K562 (cell line): Measurements from ENCODE around the gene DEPP1. TPM values are rescaled to one million over a fixed set of nuclear protein-coding genes. Genes with fewer than 3 reads are reported as not detected.

Experiments used
- ADNP ChIP-seq: fragments of 200-800 bp; sonication (Bioruptor generic); IDR thresholded peaks from 2 replicates; pipeline ENCODE4 v1.6.1; 2016; ENCODE audit warnings: missing genetic modification characterization, missing compliant biosample characterization
- BCOR ChIP-seq: fragments of 450-650 bp; IDR thresholded peaks from 2 replicates; pipeline ENCODE4 v1.6.1; 2016
- C11orf30 ChIP-seq: fragments of 450-650 bp; IDR thresholded peaks from 2 replicates; pipeline ENCODE4 v1.6.1; 2016; ENCODE audit warnings: low read depth, mild to moderate bottlenecking
- DACH1 ChIP-seq: fragments of 450-650 bp; IDR thresholded peaks from 2 replicates; pipeline ENCODE4 v1.6.1; 2018; ENCODE audit not compliant: partially characterized antibody
- DPF2 ChIP-seq: fragments of 450-650 bp; IDR thresholded peaks from 2 replicates; pipeline ENCODE4 v1.6.1; 2016
- MAFF ChIP-seq: IDR thresholded peaks from 2 replicates; pipeline ENCODE4 v1.6.1; 2012; ENCODE audit warnings: low read length, improper control_type of control experiment
- MGA ChIP-seq: fragments of 450-650 bp; IDR thresholded peaks from 2 replicates; pipeline ENCODE4 v1.6.1; 2016; ENCODE audit warnings: mild to moderate bottlenecking, moderate library complexity
- NFE2 ChIP-seq: IDR thresholded peaks from 2 replicates; pipeline ENCODE4 v1.6.1; 2014; ENCODE audit warnings: antibody characterized with exemption, low read depth
- RB1 ChIP-seq: fragments of 450-650 bp; IDR thresholded peaks from 2 replicates; pipeline ENCODE4 v1.6.1; 2017; ENCODE audit warnings: low read depth, mild to moderate bottlenecking
- RUNX1 ChIP-seq: sonication (generic); IDR thresholded peaks from 2 replicates; pipeline ENCODE4 v1.6.1; 2016; ENCODE audit warnings: antibody characterized with exemption, low read depth
- TRIM24 ChIP-seq, 2 experiments: fragments of 450-650 bp; IDR thresholded peaks; 2 replicates each; pipeline ENCODE4 v1.6.1; 2016
- ZNF431 ChIP-seq: sonication (generic); formaldehyde crosslinking; IDR thresholded peaks from 2 replicates; pipeline ENCODE4 v1.8.0; 2022; ENCODE audit warnings: mild to moderate bottlenecking, missing genetic modification reagents
- ZNF551 ChIP-seq: fragments of 250-450 bp; sonication (Bioruptor Pico); IDR thresholded peaks from 2 replicates; pipeline ENCODE4 v1.5.0; 2021; ENCODE audit warnings: mild to moderate bottlenecking, moderate library complexity
- polyA plus RNA-seq, 8 experiments: library from polyadenylated mRNA; depleted of rRNA in 4 of 8; stranded (reverse) in 5 of 8; unstranded in 3 of 8; fragments of >200 nt; fragmentation: Nextera tagmentation in 2 of 8; fragmentation: Illumina TruSeq in 1 of 8; extraction: Ambion mirVana in 2 of 8; extraction: Trizol in 1 of 8; gene quantifications; 2 replicates each; pipeline versions ENCODE4 v1.2.1 to v1.2.3, GENCODE V29; 2011 to 2014; ENCODE audit warnings: inconsistent platforms in 1 of 8, missing spikeins in 1 of 8
- total RNA-seq, 7 experiments: library from RNA; depleted of rRNA in 6 of 7; stranded (reverse); fragments of >200 nt in 6 of 7; fragmentation: Illumina TruSeq in 2 of 7; extraction: Trizol in 2 of 7; gene quantifications; 2 replicates each; pipeline versions ENCODE4 v1.2.1 to v1.2.3, GENCODE V29; 2011 to 2021; ENCODE audit warnings: low replicate concordance in 1 of 7
- TF ChIP-seq, protein P1 (sequence below), 2 experiments: fragments of 450-650 bp in 1 of 2; sonication (generic) in 1 of 2; formaldehyde crosslinking in 1 of 2; IDR thresholded peaks in 1 of 2; conservative IDR thresholded peaks in 1 of 2; 2 replicates each; pipeline versions ENCODE4 v1.6.1 to v1.8.1; 2016 to 2023; ENCODE audit warnings: mild to moderate bottlenecking in 2 of 2, moderate library complexity in 2 of 2, inconsistent platforms in 1 of 2, missing genetic modification reagents in 1 of 2
- TF ChIP-seq, protein P2 (sequence below), 2 experiments: fragments of 450-650 bp; conservative IDR thresholded peaks; 2 replicates each; pipeline ENCODE4 v1.6.1; 2017; ENCODE audit warnings: mild to moderate bottlenecking in 2 of 2, moderate library complexity in 2 of 2

Gene DEPP1
- total and polyA plus RNA-seq, 9 of the 15 experiments (the other 6 are each of a cell fraction or from before 2014, with no cell fraction given), result 0.04 to 0.54 (median 0.20) TPM; not detected in 1

GRCh38 chr10:44944354-44944753 lies 34.3 kb downstream of the DEPP1 start (continued):
- TF ChIP-seq, protein P1, sequence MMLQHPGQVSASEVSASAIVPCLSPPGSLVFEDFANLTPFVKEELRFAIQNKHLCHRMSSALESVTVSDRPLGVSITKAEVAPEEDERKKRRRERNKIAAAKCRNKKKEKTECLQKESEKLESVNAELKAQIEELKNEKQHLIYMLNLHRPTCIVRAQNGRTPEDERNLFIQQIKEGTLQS (IDR thresholded peaks at IDR 0.05), result peak; percentile 35; the same call in 1 of the 2 replicates
- TF ChIP-seq, protein P1 (CRISPR knock-in tag; conservative IDR thresholded peaks at IDR 0.05), result no peak
- TF ChIP-seq C11orf30, result peak; percentile 45; the same call in 1 of the 2 replicates
- TF ChIP-seq BCOR, result no peak
- no peak for TF ChIP-seq ZNF551 (CRISPR knock-in tag)
- TF ChIP-seq TRIM24 (IDR thresholded peaks at IDR 0.05), result peak; percentile 75 to 81
- TF ChIP-seq MAFF, result peak; percentile 50
- TF ChIP-seq ZNF431 (CRISPR knock-in tag), result no peak
- no peak for TF ChIP-seq RB1
- TF ChIP-seq DPF2, result 0 out of 2 replicates have a peak, but pooled peaks have one; percentile 22
- no peak for TF ChIP-seq MGA
- TF ChIP-seq RUNX1, result no peak
- TF ChIP-seq NFE2, result peak; percentile 86
- TF ChIP-seq DACH1, result peak; percentile 10
- TF ChIP-seq ADNP, result no peak
- TF ChIP-seq, protein P2, sequence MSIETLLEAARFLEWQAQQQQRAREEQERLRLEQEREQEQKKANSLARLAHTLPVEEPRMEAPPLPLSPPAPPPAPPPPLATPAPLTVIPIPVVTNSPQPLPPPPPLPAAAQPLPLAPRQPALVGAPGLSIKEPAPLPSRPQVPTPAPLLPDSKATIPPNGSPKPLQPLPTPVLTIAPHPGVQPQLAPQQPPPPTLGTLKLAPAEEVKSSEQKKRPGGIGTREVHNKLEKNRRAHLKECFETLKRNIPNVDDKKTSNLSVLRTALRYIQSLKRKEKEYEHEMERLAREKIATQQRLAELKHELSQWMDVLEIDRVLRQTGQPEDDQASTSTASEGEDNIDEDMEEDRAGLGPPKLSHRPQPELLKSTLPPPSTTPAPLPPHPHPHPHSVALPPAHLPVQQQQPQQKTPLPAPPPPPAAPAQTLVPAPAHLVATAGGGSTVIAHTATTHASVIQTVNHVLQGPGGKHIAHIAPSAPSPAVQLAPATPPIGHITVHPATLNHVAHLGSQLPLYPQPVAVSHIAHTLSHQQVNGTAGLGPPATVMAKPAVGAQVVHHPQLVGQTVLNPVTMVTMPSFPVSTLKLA (conservative IDR thresholded peaks at IDR 0.05), result no peak
